SH-SY5Y (cell line): Measurements from ENCODE around the gene EFCAB3.

Source experiments
- GATA2 ChIP-seq: IDR thresholded peaks from 2 replicates; pipeline ENCODE4 v1.6.1; 2011; ENCODE audit warnings: mild to moderate bottlenecking, low read depth, low read length
- GATA3 ChIP-seq: IDR thresholded peaks from 2 replicates; pipeline ENCODE4 v1.6.1; 2011; ENCODE audit warnings: low read depth, mild to moderate bottlenecking, low read length, moderate library complexity

DNA sequence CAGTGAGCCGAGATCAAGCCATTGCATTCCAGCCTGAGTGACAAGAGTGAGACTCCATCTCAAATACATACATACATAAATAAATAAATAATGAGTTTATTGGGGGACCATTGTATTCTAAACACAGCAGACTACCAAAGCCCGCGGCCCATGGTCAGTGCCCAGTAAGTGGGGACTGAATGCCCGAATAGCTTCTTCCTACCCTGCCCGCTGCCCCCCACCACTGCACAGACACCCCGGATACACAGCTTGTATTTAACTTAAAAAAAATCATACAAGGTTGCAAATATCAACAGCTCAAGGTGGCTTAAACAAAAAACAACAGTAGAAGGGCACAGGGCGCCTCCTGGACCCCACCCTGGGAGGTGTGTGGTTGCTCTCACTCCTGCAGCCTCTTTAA is 75.7 kb downstream of the EFCAB3 start:
- no peak for TF ChIP-seq GATA3
- no peak for TF ChIP-seq GATA2
